GM19238 (cell line): ENCODE data around the gene CMC1.
"Not testable (repeated sequence)": the region's sequence is repeated elsewhere in the genome, so short reads cannot be mapped to it uniquely, and the experiment has no call there.

Experiments used
- DNase-seq: peaks from one replicate; pipeline ENCODE4 v3.0.0; 2011; ENCODE audit warnings: low spot score; ENCODE audit not compliant: insufficient read length

Gene CMC1

GRCh38 chr3:28243424-28244106 is 2.1 kb downstream of the CMC1 start:
- DNase-seq: no peak

GRCh38 chr3:28244491-28244890 is 3.1 kb downstream of the CMC1 start:
- no peak for DNase-seq

DNA sequence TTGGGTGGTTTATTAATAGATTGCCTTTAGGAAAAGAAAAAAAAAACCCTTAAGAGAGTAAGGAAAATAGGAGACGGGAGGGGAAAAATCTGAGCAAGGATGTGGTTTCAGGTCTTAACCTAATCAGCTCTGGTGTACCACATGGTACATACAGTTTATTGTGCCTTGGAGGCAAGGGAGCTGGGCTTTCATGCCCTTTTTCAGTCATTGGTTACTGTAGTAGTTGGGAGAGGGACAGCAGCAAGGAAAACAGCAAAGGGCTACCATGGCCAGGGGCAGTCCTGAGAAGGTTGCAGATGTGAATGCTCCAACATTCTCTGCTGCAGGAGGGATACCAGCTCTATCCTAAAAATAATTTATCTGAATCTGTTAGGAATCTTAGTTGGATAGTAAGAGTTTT is 5.9 kb downstream of the CMC1 start:
- no peak for DNase-seq

- no peak for DNase-seq
Measured at GRCh38 chr3:28250999-28251398, 9.6 kb downstream of the CMC1 start.

DNA sequence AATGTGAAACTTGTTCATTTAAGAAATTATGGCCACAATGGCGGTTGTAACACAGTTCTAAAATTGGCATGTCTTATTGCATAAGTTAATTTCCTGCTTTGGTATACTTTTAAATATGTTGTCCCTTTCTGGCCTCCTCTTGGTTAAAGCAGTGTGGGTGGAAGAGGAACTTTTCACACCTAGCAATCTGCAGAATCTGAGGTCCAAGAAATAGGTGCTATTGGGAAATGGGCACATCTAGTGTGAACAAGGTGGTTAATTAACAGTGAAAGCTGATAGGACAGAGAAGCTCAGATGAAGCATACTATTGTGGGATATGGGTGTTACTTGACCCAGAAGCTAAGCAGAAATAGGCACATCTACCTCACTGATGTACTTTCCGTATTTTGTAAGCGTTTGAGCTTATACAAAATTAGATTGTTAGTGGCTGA is 10.6 kb downstream of the CMC1 start:
- no peak for DNase-seq

- DNase-seq: no peak
Measured at GRCh38 chr3:28253040-28253715, 11.8 kb downstream of the CMC1 start.

DNA sequence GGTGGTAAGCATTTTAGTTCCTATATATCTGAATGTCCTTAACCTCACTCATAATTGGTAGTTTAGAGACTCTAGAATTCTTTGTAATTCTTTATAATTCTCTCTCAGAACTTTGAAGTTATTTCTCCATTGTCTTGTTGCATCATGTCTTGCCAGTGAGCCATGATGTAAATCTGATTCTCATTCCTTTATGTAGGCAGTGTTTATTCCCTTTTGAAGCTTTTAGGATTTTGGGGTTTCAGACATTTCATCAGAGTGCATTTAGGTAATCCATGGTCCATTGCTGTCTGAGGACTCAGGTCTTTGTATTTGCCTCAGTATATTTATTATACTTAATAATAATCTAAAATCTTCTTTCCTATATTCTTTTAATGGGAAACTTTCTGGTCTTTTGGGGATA is 20.6 kb downstream of the CMC1 start:
- DNase-seq: no peak

- no peak for DNase-seq
Measured at GRCh38 chr3:28265641-28266040, 24.2 kb downstream of the CMC1 start.

DNA sequence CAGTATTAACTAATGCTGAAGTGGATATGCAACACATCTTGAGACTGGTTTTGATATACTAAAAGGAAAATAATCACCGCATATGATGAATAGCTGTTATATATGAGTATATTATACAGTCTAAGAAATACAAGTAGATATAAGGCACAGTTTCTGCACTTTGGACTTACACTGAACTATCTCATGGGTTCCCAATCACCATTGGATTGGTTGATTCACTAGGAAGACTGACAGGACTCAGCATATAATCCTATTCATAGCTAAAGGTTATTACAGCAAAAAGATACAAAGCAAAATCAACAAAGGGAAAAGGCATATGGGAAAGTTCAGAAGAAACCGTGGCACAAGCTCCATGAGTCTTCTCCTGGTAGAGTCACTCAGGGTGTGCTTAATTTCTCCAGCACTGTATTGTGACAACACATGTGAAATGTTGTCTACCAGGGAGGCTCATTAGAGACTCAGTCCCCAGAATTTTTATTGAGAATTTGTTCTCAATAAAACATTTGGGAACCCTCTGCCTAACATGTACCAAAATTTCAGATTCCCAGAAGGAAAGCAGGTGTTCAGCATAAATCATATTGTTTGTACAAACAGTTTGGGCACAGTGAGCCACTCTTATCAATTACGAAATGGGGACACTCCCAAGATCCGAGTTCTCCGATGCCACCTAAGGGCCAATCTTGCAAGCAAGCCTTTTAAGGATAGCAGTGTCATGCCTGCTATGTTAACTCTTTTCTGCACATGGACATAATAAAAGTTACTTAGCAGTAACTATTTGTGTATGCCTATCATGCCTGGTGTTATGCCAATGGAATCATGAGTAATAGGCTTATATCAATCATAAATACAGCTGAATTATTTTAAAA is 26.8 kb downstream of the CMC1 start:
- DNase-seq: no peak

GRCh38 chr3:28268989-28269388 is 27.6 kb downstream of the CMC1 start:
- DNase-seq: no peak

GRCh38 chr3:28269884-28270283 is 28.5 kb downstream of the CMC1 start:
- DNase-seq: not testable (repeated sequence)

DNA sequence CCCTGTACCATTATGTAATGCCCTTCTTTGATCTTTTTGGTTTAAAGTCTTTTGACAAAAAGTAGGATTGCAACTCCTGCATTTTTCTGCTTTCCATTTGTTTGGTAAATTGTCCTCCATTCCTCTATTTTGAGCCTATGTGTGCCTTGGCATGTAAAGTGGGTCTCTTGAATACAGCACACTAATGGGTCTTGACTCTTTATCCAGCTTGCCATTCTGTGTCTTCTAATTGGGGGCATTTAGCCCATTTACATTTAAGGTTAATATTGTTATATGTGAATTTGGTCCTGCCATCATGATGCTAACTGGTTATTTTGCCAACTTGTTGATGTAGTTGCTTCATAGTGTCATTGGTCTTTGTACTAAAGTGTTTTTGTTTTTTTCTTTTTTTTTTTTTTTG is 32.4 kb downstream of the CMC1 start:
- DNase-seq: no peak

- DNase-seq: no peak
Measured at GRCh38 chr3:28278918-28279317, 37.5 kb downstream of the CMC1 start.

GRCh38 chr3:28279770-28280169 is 38.4 kb downstream of the CMC1 start:
- DNase-seq: no peak

DNA sequence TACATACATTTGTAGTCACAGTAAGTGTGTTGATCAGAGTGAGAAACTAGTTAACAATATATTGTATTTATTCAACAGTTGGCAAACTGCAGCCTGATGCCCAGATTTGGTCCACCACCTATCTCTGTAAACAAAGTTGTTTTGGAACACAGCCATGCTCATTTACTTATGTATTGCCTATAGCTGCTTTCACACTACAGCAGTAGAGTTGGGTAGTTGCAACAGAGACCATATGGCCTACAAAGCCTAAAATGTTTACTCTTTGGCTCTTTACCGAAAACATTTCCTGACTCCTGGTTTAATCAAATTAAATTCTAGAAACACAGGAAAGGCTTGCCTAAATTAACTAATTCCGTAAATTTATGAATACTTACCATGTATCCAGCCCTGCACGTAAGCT is 39.4 kb downstream of the CMC1 start:
- no peak for DNase-seq

- DNase-seq: no peak
Measured at GRCh38 chr3:28286595-28286994, 45.2 kb downstream of the CMC1 start.

GRCh38 chr3:28287046-28287445 is 45.6 kb downstream of the CMC1 start:
- DNase-seq: no peak

GRCh38 chr3:28290863-28291300 is 49.5 kb downstream of the CMC1 start:
- no peak for DNase-seq

DNA sequence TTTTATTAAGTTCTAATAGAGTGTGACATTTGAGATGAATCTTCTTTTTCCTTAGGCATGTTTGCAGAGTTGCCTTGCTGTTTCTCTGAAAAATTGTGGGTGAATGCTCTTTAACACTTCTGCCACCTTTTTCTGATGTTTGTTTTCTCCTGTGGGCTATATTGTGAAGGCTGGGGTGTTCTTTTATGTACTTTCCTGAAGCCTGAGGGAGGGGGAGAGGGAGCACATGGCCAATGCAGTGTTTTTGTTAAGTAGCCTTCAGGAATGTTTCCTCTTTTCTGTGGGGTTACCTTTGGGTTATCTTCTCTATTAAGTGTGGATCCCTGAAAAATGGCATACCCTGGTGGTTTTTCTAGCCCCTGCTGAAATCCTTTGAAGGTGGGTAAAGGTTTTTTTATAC is 50.2 kb downstream of the CMC1 start:
- no peak for DNase-seq

DNA sequence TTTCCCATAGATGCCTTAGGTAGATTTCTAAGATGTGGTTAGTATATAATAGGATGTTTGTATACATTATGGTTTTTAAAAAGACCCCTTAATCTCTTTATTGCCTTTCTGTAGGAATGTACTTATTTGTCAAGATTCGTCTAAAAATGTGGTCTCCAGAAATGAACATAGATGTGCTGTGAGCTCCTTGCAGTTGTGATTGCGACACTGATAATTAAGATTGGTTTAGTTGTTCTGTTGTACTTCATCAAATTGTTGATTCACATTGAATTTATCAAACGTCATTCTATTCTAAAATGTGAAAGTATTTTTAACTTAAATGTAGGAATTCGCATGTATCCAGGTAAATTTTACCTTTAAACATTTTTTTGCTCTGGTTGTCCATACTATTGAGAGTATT is 51.2 kb downstream of the CMC1 start:
- DNase-seq: no peak

GRCh38 chr3:28294667-28295413 is 53.4 kb downstream of the CMC1 start:
- no peak for DNase-seq
